ENCODE results near the gene CDH19. TPM values are rescaled to one million over a fixed set of nuclear protein-coding genes. Genes with fewer than 3 reads are reported as not detected.

The CDH19 gene
- total RNA-seq: not detected

GRCh38 chr18:66603941-66604627 lies at the start of gene CDH19:
TSS of gene CDH19 (minus strand) at chr18:66604090. CDS start at chr18:66572204, 31,886 bp downstream.
- Mint-ChIP-seq H3K27ac (no peak within 1 kb of the TSS), H3K9me3 (peaks cover 0 to 7% of the 10 kb centered on the region in 2 donors), H3K36me3 (no peaks in the 10 kb centered on the region)
- DNase-seq (ENCODE audit: low spot score in 2 of 2) (no peak), ATAC-seq (no peak)

GRCh38 chr18:66647671-66648070 lies 43.8 kb upstream of the CDH19 start:
- Mint-ChIP-seq H3K9me3 (peaks cover 16 to 24% of the 10 kb centered on the region in 2 donors), H3K27ac (no peak overlapping the region), H3K36me3 (no peaks in the 10 kb centered on the region)
- no peak for DNase-seq (ENCODE audit: low spot score in 2 of 2)
- ATAC-seq: no peak

DNA sequence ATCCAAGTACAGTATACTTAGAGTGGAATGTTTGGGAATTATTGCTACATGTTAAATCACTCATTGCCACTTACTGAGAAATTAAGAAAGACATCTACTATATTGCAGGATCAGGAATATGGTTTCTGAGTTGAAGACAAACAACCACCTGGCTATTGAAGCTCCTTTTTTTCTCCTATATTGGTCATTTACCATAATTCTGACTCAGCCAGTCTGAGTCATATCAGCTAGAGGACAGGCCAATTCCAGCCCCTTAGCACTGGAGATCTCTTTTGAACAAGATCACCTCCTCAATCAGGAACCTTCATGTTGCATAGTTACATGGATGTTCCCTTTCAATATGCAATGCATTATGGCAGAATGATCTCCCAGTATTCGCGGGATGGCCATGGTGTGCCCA lies 42.7 kb upstream of the CDH19 start:
- Mint-ChIP-seq H3K9me3 (peaks cover 16 to 19% of the 10 kb centered on the region in 2 donors), H3K27ac (no peak overlapping the region), H3K36me3 (no peaks in the 10 kb centered on the region)
- ATAC-seq (no peak), DNase-seq (ENCODE audit: low spot score in 2 of 2) (no peak)

DNA sequence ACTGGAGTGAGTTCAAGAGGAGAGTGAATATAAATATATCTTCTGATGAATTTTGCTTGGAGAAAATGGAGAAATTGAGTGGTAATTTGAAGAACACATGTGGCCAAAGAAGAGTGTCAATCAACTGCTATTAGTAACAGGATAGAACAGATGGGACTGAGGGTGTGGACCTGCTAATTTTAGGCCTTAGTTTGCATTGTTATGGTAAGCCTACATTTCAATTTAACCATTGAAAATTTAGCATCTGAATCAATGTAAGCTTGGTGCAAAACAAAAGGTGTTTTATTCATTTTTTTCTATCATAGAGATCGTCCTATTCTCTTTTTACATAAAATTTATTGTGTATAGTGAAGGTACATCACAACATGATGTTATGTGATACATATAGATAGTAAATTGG lies 42.1 kb upstream of the CDH19 start:
- H3K27ac Mint-ChIP-seq: no peak overlapping the region
- ATAC-seq: no peak
- peaks cover 0 to 2% of the 10 kb centered on the region in 2 donors for H3K36me3 Mint-ChIP-seq
- H3K9me3 Mint-ChIP-seq: peaks cover 18 to 21% of the 10 kb centered on the region in 2 donors
- no peak for DNase-seq (ENCODE audit: low spot score in 2 of 2)

- Mint-ChIP-seq H3K36me3 (peaks cover 0 to 4% of the 10 kb centered on the region in 2 donors), H3K9me3 (peaks cover 16 to 17% of the 10 kb centered on the region in 2 donors), H3K27ac (no peak overlapping the region)
- ATAC-seq: no peak
- no peak for DNase-seq (ENCODE audit: low spot score in 2 of 2)
Observed at GRCh38 chr18:66641056-66641455, 37.2 kb upstream of the CDH19 start.

GRCh38 chr18:66640431-66640830 lies 36.5 kb upstream of the CDH19 start:
- H3K9me3 Mint-ChIP-seq: peaks cover 16 to 18% of the 10 kb centered on the region in 2 donors
- H3K36me3 Mint-ChIP-seq: peaks cover 0 to 4% of the 10 kb centered on the region in 2 donors
- no peak overlapping the region for H3K27ac Mint-ChIP-seq
- DNase-seq (ENCODE audit: low spot score in 2 of 2): no peak
- no peak for ATAC-seq

DNA sequence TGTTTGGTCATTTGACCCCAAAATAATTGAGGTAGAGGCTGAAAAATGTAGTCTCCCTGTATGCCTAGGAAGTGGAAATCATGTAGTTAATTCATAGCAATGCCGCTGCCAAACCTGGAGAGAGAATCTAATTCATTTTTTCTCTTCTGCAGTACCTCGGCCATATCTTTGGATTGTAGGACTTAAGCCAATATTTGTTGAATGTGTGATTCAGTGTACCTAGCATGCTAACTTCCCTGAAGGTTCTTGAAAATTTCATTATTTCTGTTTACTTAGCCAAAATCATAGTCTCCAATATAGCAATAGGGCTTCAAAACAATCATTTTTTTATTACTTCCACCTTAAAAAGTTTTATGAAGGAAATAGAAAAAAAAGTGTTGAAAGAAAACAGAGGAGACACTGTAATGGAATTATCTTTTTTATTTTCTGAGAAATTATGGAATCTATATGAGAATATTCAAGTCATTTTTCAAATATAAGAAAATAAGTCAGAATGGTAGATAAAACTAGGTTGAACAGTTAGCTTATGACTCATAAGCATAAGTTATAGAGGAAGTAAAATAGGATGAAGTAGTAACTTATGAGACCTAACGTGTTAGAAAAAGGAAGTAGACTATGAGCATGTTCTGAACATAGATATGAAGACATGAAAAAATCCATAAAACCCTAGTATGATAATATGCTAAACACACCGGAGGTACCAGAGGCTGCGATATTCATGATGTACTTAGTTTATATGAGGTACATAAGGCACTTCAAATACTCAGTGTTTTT lies 35.2 kb upstream of the CDH19 start:
- no peak for DNase-seq (ENCODE audit: low spot score in 2 of 2)
- H3K27ac Mint-ChIP-seq: no peak overlapping the region
- peaks cover 11 to 13% of the 10 kb centered on the region in 2 donors for H3K9me3 Mint-ChIP-seq
- ATAC-seq: no peak
- H3K36me3 Mint-ChIP-seq: peaks cover 0 to 4% of the 10 kb centered on the region in 2 donors

GRCh38 chr18:66635342-66635741 lies 31.5 kb upstream of the CDH19 start:
- no peak for ATAC-seq
- no peak overlapping the region for H3K27ac Mint-ChIP-seq

DNA sequence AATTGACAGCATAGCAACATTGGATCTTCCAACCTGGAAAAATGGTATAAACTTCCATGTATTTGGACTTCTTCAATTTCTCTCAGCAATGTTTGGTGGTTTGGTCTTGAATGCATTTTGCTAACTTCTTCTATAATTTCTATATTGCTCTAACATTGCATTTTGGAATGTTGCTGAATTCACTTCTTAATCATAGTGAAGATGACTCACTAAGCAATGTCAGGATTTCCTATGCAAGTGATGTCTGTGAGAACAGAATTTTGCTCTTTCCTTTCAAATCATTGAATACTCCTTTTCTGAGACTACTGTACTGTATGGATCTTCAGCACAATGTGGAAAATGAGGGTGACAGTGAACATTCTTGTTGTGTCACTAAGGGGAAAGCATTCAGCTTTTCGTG lies 28.9 kb upstream of the CDH19 start:
- Mint-ChIP-seq H3K9me3 (peaks cover 22 to 23% of the 10 kb centered on the region in 2 donors), H3K36me3 (no peaks in the 10 kb centered on the region), H3K27ac (no peak overlapping the region)
- DNase-seq (ENCODE audit: low spot score in 2 of 2): no peak
- no peak for ATAC-seq

More at GRCh38 chr18:66635342-66635741, 31.5 kb upstream of the CDH19 start:
- no peaks in the 10 kb centered on the region for H3K36me3 Mint-ChIP-seq
- no peak for DNase-seq (ENCODE audit: low spot score in 2 of 2)
- peaks cover 5 to 10% of the 10 kb centered on the region in 2 donors for H3K9me3 Mint-ChIP-seq

DNA sequence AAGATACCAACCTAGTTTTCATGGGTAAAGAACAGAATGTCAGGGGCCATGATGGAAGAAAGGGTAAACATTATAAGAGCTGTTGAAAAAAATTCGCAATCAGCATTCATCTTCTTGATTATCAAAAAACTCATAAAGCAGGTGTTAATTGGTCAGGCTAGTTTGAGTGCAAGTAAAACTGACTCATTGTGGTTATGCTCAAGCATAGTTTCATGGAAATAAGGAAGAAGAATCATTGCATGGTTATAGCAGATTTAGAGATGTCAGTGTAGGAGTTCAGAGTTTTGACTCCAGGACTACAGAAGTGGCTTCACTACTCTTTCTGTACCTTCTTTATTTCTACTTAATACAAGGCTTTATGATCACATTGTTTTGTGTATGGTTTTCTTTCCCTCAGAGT lies 26.9 kb upstream of the CDH19 start:
- no peaks in the 10 kb centered on the region for H3K36me3 Mint-ChIP-seq
- DNase-seq (ENCODE audit: low spot score in 2 of 2): no peak
- no peak for ATAC-seq
- no peak overlapping the region for H3K27ac Mint-ChIP-seq
- H3K9me3 Mint-ChIP-seq: peaks cover 27 to 32% of the 10 kb centered on the region in 2 donors

- Mint-ChIP-seq H3K36me3 (no peaks in the 10 kb centered on the region), H3K9me3 (peaks cover 16 to 31% of the 10 kb centered on the region in 2 donors), H3K27ac (no peak overlapping the region)
- ATAC-seq (no peak), DNase-seq (ENCODE audit: low spot score in 2 of 2) (no peak)
Observed at GRCh38 chr18:66623821-66624220, 19.9 kb upstream of the CDH19 start.

GRCh38 chr18:66621816-66622576 lies 18.1 kb upstream of the CDH19 start:
- DNase-seq (ENCODE audit: low spot score in 2 of 2): no peak
- ATAC-seq: no peak
- Mint-ChIP-seq H3K27ac (no peak overlapping the region), H3K36me3 (no peaks in the 10 kb centered on the region), H3K9me3 (peaks cover 14 to 29% of the 10 kb centered on the region in 2 donors)

- no peak for DNase-seq (ENCODE audit: low spot score in 2 of 2)
- no peak for ATAC-seq
- Mint-ChIP-seq H3K27ac (no peak overlapping the region), H3K36me3 (no peaks in the 10 kb centered on the region), H3K9me3 (peaks cover 4 to 7% of the 10 kb centered on the region in 2 donors)
Observed at GRCh38 chr18:66616523-66616983, 12.7 kb upstream of the CDH19 start.

DNA sequence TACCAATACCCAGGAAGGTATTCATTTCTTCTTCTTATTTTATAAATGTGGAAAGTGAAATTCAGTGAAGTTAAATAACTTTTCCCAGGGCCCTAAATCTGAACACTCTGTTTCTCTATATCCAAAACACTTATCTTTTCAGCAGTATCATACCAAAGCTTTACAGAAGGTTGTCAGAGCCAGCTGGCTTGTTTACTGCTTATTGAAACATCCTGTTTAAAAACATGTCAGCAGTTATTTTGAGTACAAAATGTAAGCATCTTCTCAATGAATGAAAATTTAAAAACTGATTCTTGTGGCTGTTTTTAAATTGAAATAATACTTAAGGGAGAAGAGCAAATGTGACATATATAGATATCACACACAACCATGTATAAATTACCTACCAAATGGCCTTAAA lies 11.3 kb upstream of the CDH19 start:
- ATAC-seq (no peak), DNase-seq (ENCODE audit: low spot score in 2 of 2) (no peak)
- H3K9me3 Mint-ChIP-seq: peaks cover 4 to 5% of the 10 kb centered on the region in 2 donors
- no peaks in the 10 kb centered on the region for H3K36me3 Mint-ChIP-seq
- no peak overlapping the region for H3K27ac Mint-ChIP-seq

GRCh38 chr18:66607632-66608031 lies 3.7 kb upstream of the CDH19 start:
- Mint-ChIP-seq H3K36me3 (no peaks in the 10 kb centered on the region), H3K9me3 (no peaks in the 10 kb centered on the region), H3K27ac (no peak overlapping the region)
- ATAC-seq (no peak), DNase-seq (ENCODE audit: low spot score in 2 of 2) (no peak)

GRCh38 chr18:66601649-66602048 lies 2.2 kb downstream of the CDH19 start:
- peaks cover 0 to 13% of the 10 kb centered on the region in 2 donors for H3K9me3 Mint-ChIP-seq
- ATAC-seq (no peak), DNase-seq (ENCODE audit: low spot score in 2 of 2) (no peak)
- no peaks in the 10 kb centered on the region for H3K36me3 Mint-ChIP-seq
- no peak overlapping the region for H3K27ac Mint-ChIP-seq

- ATAC-seq (no peak), DNase-seq (ENCODE audit: low spot score in 2 of 2) (no peak)
- H3K9me3 Mint-ChIP-seq: peaks cover 9 to 23% of the 10 kb centered on the region in 2 donors
- no peaks in the 10 kb centered on the region for H3K36me3 Mint-ChIP-seq
- no peak overlapping the region for H3K27ac Mint-ChIP-seq
Observed at GRCh38 chr18:66599190-66599589, 4.7 kb downstream of the CDH19 start.

Measured in activated naive CD4-positive, alpha-beta T cell treated with anti-CD3 and anti-CD28 coated beads, Interleukin-2, amount 50 U/mL, for 72 hours (primary cell).